A549 (cell line): ENCODE measurements around the gene PCOLCE2. TPM values are rescaled to one million over a fixed set of nuclear protein-coding genes. Genes with fewer than 3 reads are reported as not detected.

Experiments used
- ATAC-seq, 2 experiments: fragments of 200-7000 bp in 1 of 2; fragments of >200 bp in 1 of 2; cut with Nextera tagmentation in 1 of 2; cut with Tn5 transposase in 1 of 2; 3 replicates each; pipeline versions ENCODE4 v1.8.0 to v1.9.1; 2018 to 2020; ENCODE audit warnings: mild to moderate bottlenecking in 1 of 2, moderate library complexity in 1 of 2
- CTCF ChIA-PET: fragments of 300-600 bp; sonication (Branson Sonifier 250); formaldehyde crosslinking; extraction: SDS; loops from one replicate; lab custom pipeline; 2021; ENCODE audit warnings: antibody characterized with exemption, inconsistent platforms; lab: Yijun Ruan, JAX
- POLR2A ChIA-PET: fragments of 350-600 bp; formaldehyde crosslinking; extraction: SDS; loops from one replicate; lab custom pipeline; 2021; ENCODE audit warnings: antibody characterized with exemption, inconsistent platforms; lab: Yijun Ruan, JAX
- DNase-seq, 2 experiments: peaks; one replicate each; pipeline versions ENCODE4 v3.0.0 to v3.0.0-alpha.2; 2011 to 2016; ENCODE audit warnings: low read depth in 1 of 2, low spot score in 1 of 2
- FAIRE-seq: peaks from 2 replicates; lab custom pipeline; 2011; peaks lifted over from hg19 to GRCh38; lab: Jason Lieb, UNC
- H3K27ac ChIP-seq, 2 experiments: fragments of >200 bp; sonication (Bioruptor Twin); formaldehyde crosslinking; 3 replicates each; pipeline ENCODE4 v1.5.1; 2016 to 2017
- H3K4me1 ChIP-seq: fragments of >200 bp; sonication (Bioruptor Twin); formaldehyde crosslinking; 3 replicates; pipeline ENCODE4 v1.6.1; 2016
- H3K4me2 ChIP-seq: fragments of >200 bp; sonication (Bioruptor Twin); formaldehyde crosslinking; 3 replicates; pipeline ENCODE4 v1.6.1; 2016
- H3K4me3 ChIP-seq: fragments of >200 bp; sonication (Bioruptor Twin); formaldehyde crosslinking; 3 replicates; pipeline ENCODE4 v1.5.1; 2016
- H3K9me3 ChIP-seq: fragments of >200 bp; sonication (Bioruptor Twin); formaldehyde crosslinking; 3 replicates; pipeline ENCODE4 v1.6.1; 2016
- BHLHE40 ChIP-seq: IDR thresholded peaks from 2 replicates; pipeline ENCODE4 v1.6.1; 2012; ENCODE audit warnings: low read depth, low read length, inconsistent platforms
- CBX2 ChIP-seq: fragments of 200-600 bp; sonication (generic); IDR thresholded peaks from 2 replicates; pipeline ENCODE4 v1.6.1; 2016; ENCODE audit warnings: low read depth, mild to moderate bottlenecking, borderline replicate concordance
- CBX8 ChIP-seq: fragments of 200-600 bp; sonication (generic); IDR thresholded peaks from 2 replicates; pipeline ENCODE4 v1.6.1; 2016
- CHD2 ChIP-seq: fragments of 150-350 bp; IDR thresholded peaks from 2 replicates; pipeline ENCODE4 v1.6.1; 2014; ENCODE audit warnings: low read length; ENCODE audit not compliant: partially characterized antibody
- EHF ChIP-seq: fragments of 250-450 bp; sonication (Bioruptor Pico); IDR thresholded peaks from 2 replicates; pipeline ENCODE4 v1.5.0; 2020; ENCODE audit warnings: mild to moderate bottlenecking
- FOSL2 ChIP-seq, 2 experiments: fragments of 450-650 bp in 1 of 2; fragments of >200 bp in 1 of 2; sonication (Bioruptor Twin) in 1 of 2; formaldehyde crosslinking; IDR thresholded peaks; 2 replicates each; pipeline versions ENCODE4 v1.5.0 to v1.6.1; 2016 to 2020; ENCODE audit warnings: mild to moderate bottlenecking in 1 of 2, moderate library complexity in 1 of 2
- FOXS1 ChIP-seq: fragments of 250-450 bp; sonication (Bioruptor Pico); IDR thresholded peaks from 2 replicates; pipeline ENCODE4 v1.5.0; 2020; ENCODE audit warnings: mild to moderate bottlenecking, moderate library complexity
- HDAC2 ChIP-seq: fragments of 200-600 bp; sonication (generic); IDR thresholded peaks from 2 replicates; pipeline ENCODE4 v1.6.1; 2016
- HEYL ChIP-seq: fragments of 250-450 bp; sonication (Bioruptor Pico); IDR thresholded peaks from 2 replicates; pipeline ENCODE4 v1.8.0; 2021; ENCODE audit warnings: mild to moderate bottlenecking, moderate library complexity
- HMGXB4 ChIP-seq: fragments of 250-450 bp; sonication (Bioruptor Pico); IDR thresholded peaks from 2 replicates; pipeline ENCODE4 v1.5.0; 2021; ENCODE audit warnings: mild to moderate bottlenecking, moderate library complexity, borderline replicate concordance
- JUN ChIP-seq, 2 experiments: fragments of >200 bp; sonication (Bioruptor Twin); formaldehyde crosslinking; IDR thresholded peaks; 2 replicates in 1 of 2; 3 replicates in 1 of 2; pipeline ENCODE4 v1.6.1; 2016 to 2017
- JUNB ChIP-seq: fragments of >200 bp; sonication (Bioruptor Twin); formaldehyde crosslinking; IDR thresholded peaks from 2 replicates; pipeline ENCODE4 v1.6.1; 2016
- KDM1A ChIP-seq: fragments of 200-600 bp; sonication (generic); IDR thresholded peaks from 2 replicates; pipeline ENCODE4 v1.6.1; 2016; ENCODE audit warnings: low read depth, mild to moderate bottlenecking
- MYC ChIP-seq: IDR thresholded peaks from 2 replicates; pipeline ENCODE4 v1.6.1; 2012; ENCODE audit warnings: mild to moderate bottlenecking, inconsistent platforms, low read length, improper control_type of control experiment, borderline replicate concordance
- NPAS2 ChIP-seq: fragments of 250-450 bp; sonication (Bioruptor Pico); IDR thresholded peaks from 2 replicates; pipeline ENCODE4 v1.8.0; 2022; ENCODE audit warnings: mild to moderate bottlenecking, moderate library complexity, borderline replicate concordance
- RAD21 ChIP-seq, 2 experiments: fragments of >200 bp in 1 of 2; sonication (Bioruptor Twin) in 1 of 2; formaldehyde crosslinking in 1 of 2; IDR thresholded peaks in 1 of 2; conservative IDR thresholded peaks in 1 of 2; 2 replicates in 1 of 2; 3 replicates in 1 of 2; pipeline ENCODE4 v1.6.1; 2012 to 2018; ENCODE audit warnings: inconsistent platforms in 1 of 2
- RARB ChIP-seq: fragments of 250-450 bp; sonication (Bioruptor Pico); IDR thresholded peaks from 2 replicates; pipeline ENCODE4 v1.8.0; 2021; ENCODE audit warnings: mild to moderate bottlenecking, moderate library complexity
- RCOR1 ChIP-seq: fragments of 150-350 bp; IDR thresholded peaks from 2 replicates; pipeline ENCODE4 v1.6.1; 2014; ENCODE audit warnings: antibody characterized with exemption, low read length, low read depth
- SREBF2 ChIP-seq: fragments of 450-650 bp; IDR thresholded peaks from 2 replicates; pipeline ENCODE4 v1.6.1; 2014; ENCODE audit warnings: mild to moderate bottlenecking, moderate library complexity
- TFCP2L1 ChIP-seq: fragments of 250-450 bp; sonication (Bioruptor Pico); IDR thresholded peaks from 2 replicates; pipeline ENCODE4 v1.5.0; 2021; ENCODE audit warnings: mild to moderate bottlenecking
- ZNF302 ChIP-seq: fragments of 250-450 bp; sonication (Bioruptor Pico); IDR thresholded peaks from 2 replicates; pipeline ENCODE4 v1.9.0; 2021; ENCODE audit warnings: inconsistent platforms, mild to moderate bottlenecking, moderate library complexity
- ZSCAN20 ChIP-seq: fragments of 250-450 bp; sonication (Bioruptor Pico); IDR thresholded peaks from 2 replicates; pipeline ENCODE4 v1.8.0; 2022; ENCODE audit warnings: mild to moderate bottlenecking, moderate library complexity
- WGBS: methylation state at CpG from one replicate; pipeline ENCODE4 v1.1.6; 2017; ENCODE audit errors: missing lambda C conversion rate; 5-methylcytosine and 5-hydroxymethylcytosine counted together
- polyA plus RNA-seq, 4 experiments: library from polyadenylated mRNA; depleted of rRNA in 3 of 4; stranded (reverse); fragments of >200 nt; fragmentation: RNase III in 1 of 4; extraction: RNeasy Plus Mini Kit Qiagen cat#74134 plus additional on column Dnase treatment in 1 of 4; gene quantifications; 2 replicates in 3 of 4; 3 replicates in 1 of 4; pipeline ENCODE4 v1.2.3, GENCODE V29; 2011 to 2017
- TF ChIP-seq, protein P1 (sequence below): fragments of 250-450 bp; sonication (Bioruptor Pico); IDR thresholded peaks from 2 replicates; pipeline ENCODE4 v1.5.0; 2020; ENCODE audit warnings: low read depth, mild to moderate bottlenecking, moderate library complexity
- TF ChIP-seq, protein P2 (sequence below): fragments of 450-650 bp; IDR thresholded peaks from 2 replicates; pipeline ENCODE4 v1.6.1; 2014; ENCODE audit warnings: antibody characterized with exemption
- TF ChIP-seq, protein P3 (sequence below): fragments of >200 bp; sonication (Bioruptor Twin); formaldehyde crosslinking; IDR thresholded peaks from 3 replicates; pipeline ENCODE4 v1.5.1; 2016

Gene PCOLCE2
- polyA plus RNA-seq, 2 of the 4 experiments (the other 2 are of a cell fraction) = 41.0 to 43.9 TPM

DNA sequence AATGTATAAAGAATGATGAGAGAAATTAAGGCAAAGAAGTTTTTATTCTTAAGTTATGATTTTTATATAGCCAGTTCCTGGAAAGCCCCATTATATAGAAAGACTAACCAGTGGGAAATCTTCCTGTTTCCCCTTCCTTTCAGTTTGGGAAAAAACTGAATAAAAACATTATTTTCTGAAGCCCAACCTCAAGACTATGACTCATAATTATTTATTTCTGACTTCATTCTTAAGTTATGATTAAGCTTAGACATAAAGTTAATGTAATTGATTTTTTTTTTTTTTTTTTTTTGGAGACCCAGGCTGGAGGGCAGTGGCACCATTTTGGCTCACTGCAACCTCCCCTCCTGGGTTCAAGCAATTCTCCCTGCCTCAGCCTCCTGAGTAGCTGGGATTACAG is 109.3 kb downstream of the PCOLCE2 start:
- H3K4me2 ChIP-seq = no peak overlapping the region
- FAIRE-seq (no peak), DNase-seq (no peak), ATAC-seq (no peak)
- H3K4me1 ChIP-seq = peaks cover 8% of the 10 kb centered on the region; the same call in 2 of the 3 replicates
- no peak overlapping the region for H3K4me3 ChIP-seq
- POLR2A ChIA-PET = no interaction called here
- CTCF ChIA-PET = no interaction called here
- no peaks in the 10 kb centered on the region for H3K9me3 ChIP-seq
- no peak for TF ChIP-seq FOSL2 (IDR thresholded peaks at IDR 0.05)
- TF ChIP-seq FOSL2 (CRISPR knock-in tag; IDR thresholded peaks at IDR 0.05) = peak; percentile 49
- TF ChIP-seq RAD21 (conservative IDR thresholded peaks at IDR 0.05 in 1 of 2, IDR thresholded peaks at IDR 0.05 in 1 of 2) = no peak
- H3K27ac ChIP-seq = no peak overlapping the region

GRCh38 chr3:142778541-142778940 is 110.3 kb downstream of the PCOLCE2 start:
- H3K4me1 ChIP-seq = peaks cover 8% of the 10 kb centered on the region; the same call in 2 of the 3 replicates
- H3K27ac ChIP-seq = no peak overlapping the region
- H3K9me3 ChIP-seq = no peaks in the 10 kb centered on the region
- TF ChIP-seq ZNF302 (CRISPR knock-in tag) = no peak
- TF ChIP-seq MYC = no peak
- no peak for TF ChIP-seq EHF (CRISPR knock-in tag)
- no peak for TF ChIP-seq HEYL
- TF ChIP-seq RCOR1 = no peak
- no peak for TF ChIP-seq FOXS1
- no peak for TF ChIP-seq RAD21 (conservative IDR thresholded peaks at IDR 0.05 in 1 of 2, IDR thresholded peaks at IDR 0.05 in 1 of 2)
- TF ChIP-seq CBX2 = no peak
- TF ChIP-seq RARB (CRISPR knock-in tag) = no peak
- TF ChIP-seq, protein P1, sequence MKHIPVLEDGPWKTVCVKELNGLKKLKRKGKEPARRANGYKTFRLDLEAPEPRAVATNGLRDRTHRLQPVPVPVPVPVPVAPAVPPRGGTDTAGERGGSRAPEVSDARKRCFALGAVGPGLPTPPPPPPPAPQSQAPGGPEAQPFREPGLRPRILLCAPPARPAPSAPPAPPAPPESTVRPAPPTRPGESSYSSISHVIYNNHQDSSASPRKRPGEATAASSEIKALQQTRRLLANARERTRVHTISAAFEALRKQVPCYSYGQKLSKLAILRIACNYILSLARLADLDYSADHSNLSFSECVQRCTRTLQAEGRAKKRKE = no peak
- no peak for TF ChIP-seq NPAS2
- TF ChIP-seq, protein P2, sequence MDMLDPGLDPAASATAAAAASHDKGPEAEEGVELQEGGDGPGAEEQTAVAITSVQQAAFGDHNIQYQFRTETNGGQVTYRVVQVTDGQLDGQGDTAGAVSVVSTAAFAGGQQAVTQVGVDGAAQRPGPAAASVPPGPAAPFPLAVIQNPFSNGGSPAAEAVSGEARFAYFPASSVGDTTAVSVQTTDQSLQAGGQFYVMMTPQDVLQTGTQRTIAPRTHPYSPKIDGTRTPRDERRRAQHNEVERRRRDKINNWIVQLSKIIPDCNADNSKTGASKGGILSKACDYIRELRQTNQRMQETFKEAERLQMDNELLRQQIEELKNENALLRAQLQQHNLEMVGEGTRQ = no peak
- TF ChIP-seq SREBF2 = no peak
- TF ChIP-seq TFCP2L1 (CRISPR knock-in tag) = no peak
- no peak overlapping the region for H3K4me3 ChIP-seq
- H3K4me2 ChIP-seq = no peak overlapping the region
- CTCF ChIA-PET = no interaction called here
- WGBS = 76% methylated on average over 2 of the region's 2 CpGs
- POLR2A ChIA-PET = no interaction called here
- FAIRE-seq (no peak), ATAC-seq (no peak), DNase-seq (peak in 1 of 2 experiments; percentile 4)

GRCh38 chr3:142777927-142778326 is 111.0 kb downstream of the PCOLCE2 start:
- ChIA-PET POLR2A (no interaction called here), CTCF (no interaction called here)
- TF ChIP-seq CBX2 = no peak
- TF ChIP-seq JUNB = no peak
- TF ChIP-seq EHF (CRISPR knock-in tag) = no peak
- TF ChIP-seq KDM1A = no peak
- no peak for TF ChIP-seq ZSCAN20
- TF ChIP-seq CBX8 = no peak
- TF ChIP-seq JUN (IDR thresholded peaks at IDR 0.05) = no peak
- TF ChIP-seq, protein P3, sequence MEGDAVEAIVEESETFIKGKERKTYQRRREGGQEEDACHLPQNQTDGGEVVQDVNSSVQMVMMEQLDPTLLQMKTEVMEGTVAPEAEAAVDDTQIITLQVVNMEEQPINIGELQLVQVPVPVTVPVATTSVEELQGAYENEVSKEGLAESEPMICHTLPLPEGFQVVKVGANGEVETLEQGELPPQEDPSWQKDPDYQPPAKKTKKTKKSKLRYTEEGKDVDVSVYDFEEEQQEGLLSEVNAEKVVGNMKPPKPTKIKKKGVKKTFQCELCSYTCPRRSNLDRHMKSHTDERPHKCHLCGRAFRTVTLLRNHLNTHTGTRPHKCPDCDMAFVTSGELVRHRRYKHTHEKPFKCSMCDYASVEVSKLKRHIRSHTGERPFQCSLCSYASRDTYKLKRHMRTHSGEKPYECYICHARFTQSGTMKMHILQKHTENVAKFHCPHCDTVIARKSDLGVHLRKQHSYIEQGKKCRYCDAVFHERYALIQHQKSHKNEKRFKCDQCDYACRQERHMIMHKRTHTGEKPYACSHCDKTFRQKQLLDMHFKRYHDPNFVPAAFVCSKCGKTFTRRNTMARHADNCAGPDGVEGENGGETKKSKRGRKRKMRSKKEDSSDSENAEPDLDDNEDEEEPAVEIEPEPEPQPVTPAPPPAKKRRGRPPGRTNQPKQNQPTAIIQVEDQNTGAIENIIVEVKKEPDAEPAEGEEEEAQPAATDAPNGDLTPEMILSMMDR = no peak
- TF ChIP-seq BHLHE40 = no peak
- TF ChIP-seq HDAC2 = no peak
- TF ChIP-seq CHD2 = no peak
- no peak for TF ChIP-seq HMGXB4 (CRISPR knock-in tag)
- Histone ChIP-seq H3K4me3 (no peak overlapping the region), H3K9me3 (no peaks in the 10 kb centered on the region), H3K27ac (no peak overlapping the region), H3K4me2 (no peak overlapping the region), H3K4me1 (peaks cover 8% of the 10 kb centered on the region; the same call in 2 of the 3 replicates)
- FAIRE-seq (no peak), DNase-seq (no peak), ATAC-seq (no peak)
